GM12864 (cell line): Measurements from ENCODE around the gene MRPL27.
A peak's percentile ranks its signal among the peaks of the same experiment; 100 is the strongest.

Experiments
- DNase-seq: peaks from one replicate; pipeline ENCODE4 v3.0.0-alpha.2; 2011; ENCODE audit warnings: low read depth
- H3K4me3 ChIP-seq: 2 replicates; pipeline ENCODE4 v1.5.1; 2011; ENCODE audit warnings: mild to moderate bottlenecking, low read depth, low read length, control low read depth
- CTCF ChIP-seq: IDR thresholded peaks from 2 replicates; pipeline ENCODE4 v1.5.1; 2011; ENCODE audit warnings: low read depth, mild to moderate bottlenecking, moderate library complexity, low read length, control low read depth, inconsistent platforms; ENCODE audit errors: missing control alignments

MRPL27 gene

GRCh38 chr17:50349243-50349600 is 23.8 kb downstream of the MRPL27 start:
- no peak for DNase-seq
- TF ChIP-seq CTCF = no peak
- H3K4me3 ChIP-seq = no peak overlapping the region

DNA sequence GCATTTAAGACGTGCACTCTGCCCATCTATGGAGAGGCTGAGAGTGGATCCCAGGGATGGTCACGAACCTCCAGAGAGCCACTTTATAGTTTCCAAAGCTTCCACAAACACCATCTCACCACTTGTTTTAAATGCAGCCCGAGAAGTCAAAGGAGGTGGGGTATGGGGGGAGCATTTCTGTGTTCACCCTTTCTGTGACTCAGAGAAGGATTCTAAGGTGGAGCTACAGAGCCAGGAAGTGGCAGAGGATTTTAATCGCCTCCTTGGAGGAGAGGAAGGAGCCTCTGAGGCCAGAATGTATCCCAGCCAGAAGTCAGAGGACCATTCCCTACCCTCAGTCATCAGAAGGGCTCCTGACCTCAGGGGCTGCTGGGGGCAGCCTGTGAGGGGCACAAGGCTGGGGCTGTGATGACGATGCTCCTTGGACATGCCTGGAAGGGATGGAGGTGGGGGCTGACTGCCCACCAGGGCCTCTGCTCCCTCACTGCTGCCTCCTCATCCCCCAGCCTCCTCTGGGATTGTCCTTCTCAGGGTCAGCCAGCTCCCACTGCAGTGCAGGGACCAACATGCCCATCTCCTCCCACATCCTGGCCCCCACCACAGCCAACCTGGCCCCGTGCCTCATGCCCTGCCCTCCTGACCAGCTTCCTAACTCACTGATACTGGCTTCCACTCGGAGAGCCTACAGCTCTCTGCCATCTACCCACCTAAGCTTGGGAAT is 24.3 kb downstream of the MRPL27 start:
- H3K4me3 ChIP-seq = no peak overlapping the region
- no peak for DNase-seq
- TF ChIP-seq CTCF = no peak

DNA sequence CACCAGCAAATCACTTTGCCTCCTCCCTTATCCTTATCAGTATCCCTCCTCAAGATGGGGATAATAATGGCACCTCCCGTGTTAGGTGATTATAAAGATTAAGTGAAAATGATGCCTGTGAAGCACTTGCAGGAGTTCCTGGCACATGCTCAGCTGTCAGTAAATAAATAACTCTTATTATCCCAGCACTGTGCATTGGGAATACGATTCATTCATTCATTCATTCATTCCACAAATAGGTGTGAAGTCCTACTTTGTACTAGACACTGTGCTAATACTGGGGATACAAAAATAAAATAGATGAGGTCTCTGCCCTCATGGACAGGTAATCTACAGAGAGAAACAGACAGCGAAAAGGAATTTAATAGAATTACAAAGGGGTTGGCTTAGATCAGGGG is 25.1 kb downstream of the MRPL27 start:
- no peak overlapping the region for H3K4me3 ChIP-seq
- no peak for DNase-seq
- TF ChIP-seq CTCF = no peak

GRCh38 chr17:50347117-50347893 is 25.7 kb downstream of the MRPL27 start:
- H3K4me3 ChIP-seq = peak overlapping the region; percentile 91
- no peak for TF ChIP-seq CTCF
- DNase-seq = no peak

DNA sequence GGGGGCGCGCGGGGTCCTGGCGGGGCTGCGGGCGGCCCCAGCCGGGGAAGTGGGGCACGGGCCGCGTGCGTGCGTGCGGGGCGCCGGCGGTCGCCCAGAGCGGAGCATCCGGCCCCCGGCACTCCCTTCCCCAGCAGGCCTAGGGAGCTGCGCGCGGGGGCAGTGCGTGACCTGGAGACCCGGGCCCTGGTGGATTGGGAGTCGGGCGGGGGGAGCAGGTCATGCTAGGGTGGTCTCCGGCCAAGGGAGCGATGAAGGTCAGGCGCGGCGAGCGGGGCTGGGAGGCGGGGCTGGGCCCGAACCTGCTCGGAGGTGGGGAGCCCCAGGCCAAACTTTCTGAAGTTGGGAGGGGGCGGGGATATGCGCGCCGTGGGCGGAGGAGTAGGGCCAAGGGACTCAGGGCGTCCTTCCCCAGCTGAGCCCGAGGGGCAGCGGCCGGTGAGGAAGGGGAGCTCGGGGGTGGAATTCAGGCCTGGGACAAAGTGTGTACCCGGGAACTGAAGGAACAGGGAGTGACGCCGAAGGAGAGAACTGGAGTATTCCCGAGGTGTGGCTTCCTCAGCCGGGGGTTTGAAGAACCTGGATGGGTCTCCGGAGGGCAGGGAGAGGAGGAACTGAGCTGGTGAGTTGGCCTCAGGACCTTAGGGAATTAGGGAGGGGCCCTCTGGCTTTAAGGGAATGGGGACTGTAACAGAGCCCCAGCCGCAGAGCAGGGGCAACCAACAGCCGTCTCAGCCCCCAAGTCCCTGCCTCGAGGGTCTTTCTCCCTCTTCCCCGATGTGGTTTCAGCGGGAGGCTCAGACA is 26.5 kb downstream of the MRPL27 start:
- H3K4me3 ChIP-seq = peak overlapping the region; percentile 91
- DNase-seq = no peak
- no peak for TF ChIP-seq CTCF

DNA sequence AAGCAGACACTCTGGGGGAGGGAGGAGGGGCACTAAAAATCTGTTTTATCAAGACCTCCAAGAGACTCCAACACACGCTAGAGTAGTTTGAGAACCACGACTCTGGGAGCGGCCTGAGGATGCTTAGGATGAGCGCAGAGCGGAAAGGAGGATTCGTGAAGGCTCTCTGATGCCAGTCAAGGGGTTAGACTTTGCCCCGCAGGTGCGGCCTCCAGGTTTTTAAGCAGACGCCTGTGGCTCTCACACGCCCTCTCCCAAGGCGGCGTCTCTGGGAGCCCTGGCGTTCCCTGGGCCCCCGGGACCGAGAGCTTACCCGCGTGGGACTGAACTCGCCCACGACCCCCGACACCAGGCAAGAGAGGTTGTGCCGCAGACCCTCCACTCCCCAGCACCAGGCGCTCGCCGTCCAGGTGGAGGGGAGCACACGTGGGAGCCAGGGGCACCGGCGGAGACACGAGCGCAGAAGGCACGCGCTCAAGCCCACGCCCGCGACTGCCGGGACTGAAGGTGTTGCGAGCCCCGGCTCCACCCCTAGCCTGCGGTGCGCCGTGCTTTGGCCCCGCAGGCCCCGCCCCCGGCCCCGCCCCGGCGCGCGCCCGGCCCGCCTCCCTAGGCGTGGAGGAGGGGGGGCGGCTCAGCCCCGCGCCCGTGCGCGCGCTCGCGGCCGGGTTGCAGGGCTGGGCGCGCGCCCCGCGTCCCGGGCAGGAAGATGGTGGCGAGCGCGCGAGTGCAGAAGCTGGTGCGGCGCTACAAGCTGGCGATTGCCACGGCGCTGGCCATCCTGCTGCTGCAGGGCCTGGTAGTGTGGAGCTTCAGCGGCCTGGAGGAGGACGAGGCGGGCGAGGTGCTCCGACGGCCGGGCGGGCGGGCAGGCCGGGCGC is 27.3 kb downstream of the MRPL27 start, which contains the start of gene XYLT2:
XYLT2 (plus strand) TSS at position 695 of the 881 bp plus-strand sequence; CDS start at position 710, 15 bp downstream.
- TF ChIP-seq CTCF = no peak
- peak within 1 kb of the TSS; percentile 91 for H3K4me3 ChIP-seq
- peak; percentile 42 for DNase-seq
